ENCODE results near the gene TMPRSS3.
"Not testable (repeated sequence)": the region's sequence is repeated elsewhere in the genome, so short reads cannot be mapped to it uniquely, and the experiment has no call there.

Gene TMPRSS3

GRCh38 chr21:42427809-42428419 lies 32.1 kb upstream of the TMPRSS3 start:
- DNase-seq (ENCODE audit: low read depth) = no peak

- DNase-seq (ENCODE audit: low read depth) = no peak
Observed at GRCh38 chr21:42426876-42427480, 31.1 kb upstream of the TMPRSS3 start.

GRCh38 chr21:42426424-42426823 lies 30.6 kb upstream of the TMPRSS3 start:
- no peak for DNase-seq (ENCODE audit: low read depth)

- no peak for DNase-seq (ENCODE audit: low read depth)
Observed at GRCh38 chr21:42425591-42425990, 29.7 kb upstream of the TMPRSS3 start.

- DNase-seq (ENCODE audit: low read depth) = peak; percentile 73
Observed at GRCh38 chr21:42424914-42425541, 29.2 kb upstream of the TMPRSS3 start.

DNA sequence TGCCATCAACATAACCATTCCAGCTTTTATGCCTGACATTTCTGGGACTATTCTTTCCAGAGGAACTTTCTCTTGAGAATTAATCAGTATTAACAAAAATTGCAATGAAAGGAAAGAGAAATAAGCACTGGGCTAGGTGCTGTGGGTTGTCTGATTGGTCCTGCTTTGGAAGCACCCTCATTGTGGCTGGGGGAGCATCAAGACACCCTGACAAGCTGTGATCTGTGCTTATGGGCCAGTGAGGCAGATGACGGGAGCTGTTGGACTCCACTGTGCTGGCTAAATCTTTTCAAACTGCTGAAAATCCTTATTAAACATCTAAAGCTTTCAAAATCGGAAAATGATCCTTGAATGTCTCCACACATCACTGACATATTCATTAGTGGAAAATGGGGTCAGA lies 27.8 kb upstream of the TMPRSS3 start:
- DNase-seq (ENCODE audit: low read depth) = no peak

- no peak for DNase-seq (ENCODE audit: low read depth)
Observed at GRCh38 chr21:42423197-42423675, 27.4 kb upstream of the TMPRSS3 start.

GRCh38 chr21:42421018-42421793 lies 25.4 kb upstream of the TMPRSS3 start:
- DNase-seq (ENCODE audit: low read depth) = no peak

DNA sequence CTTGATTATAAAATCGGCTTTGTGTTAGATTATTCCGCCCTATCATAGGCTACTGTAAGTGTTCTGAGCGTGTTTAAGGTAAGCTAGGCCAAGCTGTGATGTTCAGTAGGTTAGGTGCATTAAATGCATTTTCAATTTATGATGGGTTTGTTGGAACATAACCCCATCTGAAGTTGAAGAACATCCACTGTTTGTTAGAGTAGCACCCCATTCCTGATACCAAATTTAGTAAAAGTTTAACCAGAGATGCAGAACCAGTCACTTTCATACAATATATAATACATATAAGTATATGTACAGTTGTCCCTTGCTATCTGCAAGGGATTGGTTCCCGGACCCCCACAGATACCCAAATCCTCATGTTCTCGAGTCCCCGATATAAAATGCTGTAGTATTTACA lies 24.0 kb upstream of the TMPRSS3 start:
- DNase-seq (ENCODE audit: low read depth) = no peak

DNA sequence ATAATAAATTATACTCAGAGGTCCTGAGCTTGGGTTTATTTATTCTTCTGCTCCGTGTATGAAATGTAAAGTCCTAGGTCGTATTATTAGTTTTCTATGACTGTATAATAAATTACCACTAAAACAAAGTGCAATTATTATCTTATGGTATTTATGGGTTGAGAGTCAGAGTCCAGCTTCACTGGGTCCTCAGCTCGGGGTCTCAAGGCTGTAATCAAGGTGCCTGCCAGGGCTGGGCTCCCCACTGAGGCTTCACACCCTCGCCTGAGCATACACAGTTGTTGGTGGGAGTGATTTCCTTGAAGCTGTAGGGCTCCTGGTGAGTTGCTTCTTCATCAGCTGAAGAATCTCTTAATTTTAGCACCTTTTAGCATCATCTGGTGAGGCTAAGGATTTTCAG lies 23.0 kb upstream of the TMPRSS3 start:
- DNase-seq (ENCODE audit: low read depth) = no peak

DNA sequence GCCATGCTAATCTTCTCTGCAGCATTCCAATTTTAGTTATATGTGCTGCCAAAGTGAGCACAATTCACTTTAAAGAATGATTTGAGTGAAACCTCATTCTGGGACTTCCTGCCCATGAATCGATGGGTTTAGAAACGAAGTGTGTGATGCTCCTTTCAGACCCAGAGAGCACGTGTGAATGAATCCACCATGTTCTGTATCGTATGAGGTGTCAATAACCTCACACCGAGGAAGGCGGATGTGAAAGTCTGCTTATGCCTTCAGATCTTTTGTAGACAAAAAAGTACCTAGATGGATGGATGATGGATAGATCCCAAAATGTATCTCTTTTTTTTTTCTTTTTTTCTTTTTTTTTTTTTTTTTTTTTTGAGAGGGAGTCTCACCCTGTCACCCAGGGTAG lies 21.7 kb upstream of the TMPRSS3 start:
- no peak for DNase-seq (ENCODE audit: low read depth)

GRCh38 chr21:42414928-42415769 lies 19.3 kb upstream of the TMPRSS3 start:
- DNase-seq (ENCODE audit: low read depth) = peak; percentile 84

DNA sequence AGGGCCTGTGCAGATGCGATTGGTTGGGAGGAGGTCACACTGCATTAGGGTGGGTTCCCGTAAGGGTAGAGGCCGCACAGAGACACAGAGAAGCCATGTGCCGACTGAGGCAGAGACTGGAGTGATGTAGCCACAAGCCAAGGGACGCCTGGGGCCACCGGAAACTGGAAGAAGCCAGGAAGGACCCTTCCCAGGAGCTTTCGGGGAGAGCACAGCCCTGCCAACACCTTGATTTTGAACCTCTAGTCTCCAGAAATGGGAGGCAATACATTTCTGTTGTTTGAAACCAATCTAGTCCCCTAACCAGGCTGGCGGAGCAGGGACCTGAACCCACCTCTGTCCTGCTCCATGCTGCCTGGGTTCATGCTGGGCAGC lies 18.7 kb upstream of the TMPRSS3 start:
- no peak for DNase-seq (ENCODE audit: low read depth)

GRCh38 chr21:42414066-42414465 lies 18.2 kb upstream of the TMPRSS3 start:
- no peak for DNase-seq (ENCODE audit: low read depth)

- DNase-seq (ENCODE audit: low read depth) = no peak
Observed at GRCh38 chr21:42413500-42413899, 17.6 kb upstream of the TMPRSS3 start.

GRCh38 chr21:42413093-42413492 lies 17.2 kb upstream of the TMPRSS3 start:
- no peak for DNase-seq (ENCODE audit: low read depth)

GRCh38 chr21:42412636-42412933 lies 16.7 kb upstream of the TMPRSS3 start:
- DNase-seq (ENCODE audit: low read depth) = no peak

DNA sequence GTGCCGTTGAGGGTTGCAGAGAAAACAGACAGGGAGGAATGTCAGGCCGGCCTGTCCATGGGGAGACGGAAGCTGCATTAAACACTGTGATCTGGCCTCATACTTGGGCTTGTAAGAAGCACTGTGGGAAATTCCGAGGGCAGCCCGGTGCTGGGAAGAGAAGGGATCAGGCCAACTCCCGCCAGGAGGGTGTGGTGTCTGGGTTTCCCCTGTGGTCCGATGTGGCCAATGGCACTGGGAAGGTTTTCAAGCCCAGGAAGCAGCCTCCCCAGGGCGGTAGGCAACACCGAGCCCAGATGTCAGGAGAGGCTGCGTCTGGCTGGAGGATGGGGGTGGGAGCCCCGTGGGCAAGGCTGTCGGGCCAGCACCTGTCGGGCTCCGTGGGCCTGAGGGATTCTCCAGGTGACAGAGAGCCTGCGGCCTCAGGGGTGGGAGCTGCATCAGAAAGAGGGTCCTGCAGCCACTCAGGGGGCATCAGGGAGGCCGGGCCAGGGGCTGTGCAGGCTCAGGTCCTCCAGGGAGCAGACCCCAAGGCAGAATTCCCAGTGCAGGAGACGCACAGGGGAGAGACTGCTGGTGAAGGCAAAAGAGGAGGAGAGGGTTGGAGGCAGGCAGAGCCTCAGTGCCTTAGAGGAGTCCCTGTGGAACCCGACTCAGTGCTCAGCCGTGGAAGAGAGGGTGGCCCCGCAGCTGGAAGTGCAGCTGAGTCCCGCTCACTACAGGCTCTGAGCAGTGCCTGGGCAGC lies 16.2 kb upstream of the TMPRSS3 start:
- no peak for DNase-seq (ENCODE audit: low read depth)

DNA sequence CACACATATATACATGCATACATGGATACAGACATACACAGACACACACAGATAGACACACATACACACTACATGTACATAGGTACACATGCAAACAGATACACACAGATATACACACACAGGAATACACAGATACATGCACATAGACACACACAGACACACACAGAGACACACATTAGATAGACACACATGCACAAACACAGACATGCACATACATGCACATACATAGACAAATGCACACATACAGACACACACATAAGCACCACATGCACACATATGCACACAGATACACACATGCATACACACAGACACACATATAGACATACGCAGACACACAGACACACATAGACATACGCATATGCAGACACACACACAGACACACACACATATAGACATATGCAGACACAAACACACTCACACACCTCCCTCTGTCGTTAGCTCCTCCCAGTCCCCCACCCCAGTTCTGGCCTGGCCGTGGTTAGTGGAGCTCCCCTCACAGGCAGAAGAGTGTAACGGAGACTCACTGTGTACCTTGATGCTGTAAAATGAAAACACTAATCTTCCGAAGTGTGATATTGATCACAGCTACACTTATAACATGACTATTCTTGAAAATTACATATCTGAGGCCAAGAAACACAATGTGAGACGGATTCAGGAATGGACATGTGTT lies 15.5 kb upstream of the TMPRSS3 start:
- no peak for DNase-seq (ENCODE audit: low read depth)

DNA sequence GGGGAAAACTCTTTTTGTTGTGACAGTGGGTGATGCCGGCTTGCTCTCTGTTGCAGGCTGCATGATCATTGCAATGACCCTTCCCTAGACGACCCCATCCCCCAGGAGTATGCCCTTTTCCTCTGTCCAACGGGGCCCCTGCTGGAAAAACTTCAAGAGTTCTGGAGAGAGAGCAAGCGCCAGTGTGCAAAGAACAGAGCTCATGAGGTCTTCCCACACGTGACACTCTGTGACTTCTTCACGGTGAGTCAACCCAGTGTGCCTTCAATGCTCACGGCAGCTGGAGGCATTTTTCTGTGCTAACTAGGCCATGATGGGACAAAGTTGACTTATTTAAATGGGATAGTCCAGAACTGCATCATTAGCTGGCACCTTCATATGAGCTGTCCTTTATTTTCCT lies 13.5 kb upstream of the TMPRSS3 start:
- no peak for DNase-seq (ENCODE audit: low read depth)

DNA sequence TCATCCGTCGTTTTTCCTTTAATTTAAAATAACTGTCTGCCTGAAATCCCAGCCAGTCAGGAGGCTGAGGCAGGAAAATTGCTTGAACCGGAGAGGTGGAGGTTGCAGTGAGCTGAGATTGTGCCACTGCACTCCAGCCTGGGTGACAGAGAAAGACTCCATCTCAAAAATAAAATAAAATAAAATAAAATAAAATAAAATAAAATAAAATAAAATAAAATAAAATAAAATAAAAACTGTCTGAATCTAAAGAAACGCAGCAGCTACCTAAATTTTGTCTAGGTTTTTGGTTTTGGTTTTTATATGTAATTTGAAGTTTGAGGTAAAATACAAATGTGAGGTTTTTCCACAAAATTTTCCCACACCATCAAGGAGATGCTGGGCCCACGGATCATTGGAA lies 12.9 kb upstream of the TMPRSS3 start:
- DNase-seq (ENCODE audit: low read depth) = not testable (repeated sequence)
